ENCODE measurements around the gene TAP2.

DNA sequence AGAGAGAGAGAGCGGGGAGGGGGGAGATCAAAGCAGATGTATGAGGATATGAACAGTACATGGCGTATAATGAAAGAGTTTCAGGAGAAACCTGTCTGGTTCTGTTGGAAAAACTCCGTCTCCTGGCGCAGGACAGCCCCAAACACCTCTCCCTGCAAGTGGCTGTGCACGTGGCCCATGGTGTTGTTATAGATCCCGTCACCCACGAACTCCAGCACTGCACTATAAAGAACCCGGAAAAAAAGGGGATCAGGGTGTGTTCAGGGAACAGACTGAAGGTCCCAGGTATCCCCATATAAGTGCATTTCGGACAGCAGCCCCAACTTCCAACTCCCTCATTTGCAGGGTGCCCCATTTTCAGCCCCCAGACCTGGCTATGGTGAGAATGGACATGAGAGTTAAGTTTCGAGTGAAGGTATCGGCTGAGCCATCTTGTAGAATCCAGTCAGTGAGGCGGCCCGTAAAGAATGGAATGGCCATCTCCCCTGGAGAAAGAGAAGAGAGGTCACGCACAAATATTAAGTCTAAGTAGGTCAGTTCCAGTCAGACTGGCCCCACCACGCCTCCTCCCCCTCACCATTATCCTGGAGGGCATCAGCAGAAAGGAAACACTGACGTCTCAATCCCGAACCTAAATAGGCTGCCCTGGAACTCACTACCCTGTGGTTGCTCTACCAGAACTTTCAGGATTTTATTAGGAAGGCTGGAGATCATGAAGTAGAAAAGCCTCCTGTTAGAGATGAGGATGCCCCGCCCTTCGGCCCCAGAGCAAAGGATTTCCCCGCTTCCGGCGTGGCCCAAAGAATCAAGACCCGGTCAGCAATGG lies 13.7 kb upstream of the TAP2 start:
- TF ChIP-seq, protein P1, sequence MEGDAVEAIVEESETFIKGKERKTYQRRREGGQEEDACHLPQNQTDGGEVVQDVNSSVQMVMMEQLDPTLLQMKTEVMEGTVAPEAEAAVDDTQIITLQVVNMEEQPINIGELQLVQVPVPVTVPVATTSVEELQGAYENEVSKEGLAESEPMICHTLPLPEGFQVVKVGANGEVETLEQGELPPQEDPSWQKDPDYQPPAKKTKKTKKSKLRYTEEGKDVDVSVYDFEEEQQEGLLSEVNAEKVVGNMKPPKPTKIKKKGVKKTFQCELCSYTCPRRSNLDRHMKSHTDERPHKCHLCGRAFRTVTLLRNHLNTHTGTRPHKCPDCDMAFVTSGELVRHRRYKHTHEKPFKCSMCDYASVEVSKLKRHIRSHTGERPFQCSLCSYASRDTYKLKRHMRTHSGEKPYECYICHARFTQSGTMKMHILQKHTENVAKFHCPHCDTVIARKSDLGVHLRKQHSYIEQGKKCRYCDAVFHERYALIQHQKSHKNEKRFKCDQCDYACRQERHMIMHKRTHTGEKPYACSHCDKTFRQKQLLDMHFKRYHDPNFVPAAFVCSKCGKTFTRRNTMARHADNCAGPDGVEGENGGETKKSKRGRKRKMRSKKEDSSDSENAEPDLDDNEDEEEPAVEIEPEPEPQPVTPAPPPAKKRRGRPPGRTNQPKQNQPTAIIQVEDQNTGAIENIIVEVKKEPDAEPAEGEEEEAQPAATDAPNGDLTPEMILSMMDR (IDR thresholded peaks at IDR 0.05), result no peak
- TF ChIP-seq POLR2AphosphoS5 (IDR thresholded peaks at IDR 0.05), result peak; percentile 19
- TF ChIP-seq POLR2A (IDR thresholded peaks at IDR 0.05), result no peak
